Tibial nerve (tissue), 4 donors: ENCODE measurements around the gene TMEM131L. TPM values are rescaled to one million over a fixed set of nuclear protein-coding genes. Genes with fewer than 3 reads are reported as not detected.

Experiments used
- DNase-seq, 2 donors: peaks; one replicate each; pipeline ENCODE4 v3.0.0-alpha.2; 2019; ENCODE audit warnings: low spot score in 2 of 2
- H3K27ac ChIP-seq, 4 donors: fragments of 200-600 bp; sonication (generic) in 3 of 4; one replicate each; pipeline ENCODE4 v1.5.1; 2017 to 2019; ENCODE audit warnings: mild to moderate bottlenecking in 1 of 4
- H3K27me3 ChIP-seq, 2 donors: fragments of 200-600 bp; sonication (generic) in 1 of 2; one replicate each; pipeline versions ENCODE4 v1.5.1 to v1.6.0; 2017 to 2019
- H3K36me3 ChIP-seq, 3 donors: fragments of 200-600 bp; sonication (generic); one replicate each; pipeline ENCODE4 v1.5.1; 2018 to 2019
- H3K4me1 ChIP-seq, 4 donors: fragments of 200-600 bp; sonication (generic) in 3 of 4; one replicate each; pipeline ENCODE4 v1.5.1; 2017 to 2019
- H3K4me3 ChIP-seq, 4 donors: fragments of 200-600 bp; sonication (generic) in 3 of 4; one replicate each; pipeline ENCODE4 v1.5.1; 2017 to 2019; ENCODE audit warnings: mild to moderate bottlenecking in 1 of 4, moderate library complexity in 1 of 4
- H3K9me3 ChIP-seq, 4 donors: fragments of 200-600 bp; sonication (generic) in 3 of 4; one replicate each; pipeline ENCODE4 v1.5.1; 2017 to 2019
- CTCF ChIP-seq, 5 experiments: fragments of 200-600 bp in 3 of 5; fragments of 450-650 bp in 2 of 5; sonication (generic) in 3 of 5; IDR thresholded peaks; one replicate each; pipeline ENCODE4 v1.5.1; 2016 to 2019; ENCODE audit warnings: antibody characterized with exemption in 5 of 5, mild to moderate bottlenecking in 3 of 5, moderate library complexity in 2 of 5
- EP300 ChIP-seq, 2 donors: sonication (generic); formaldehyde crosslinking; IDR thresholded peaks; one replicate each; pipeline ENCODE4 v1.6.1; 2017; ENCODE audit warnings: antibody characterized with exemption in 2 of 2, mild to moderate bottlenecking in 1 of 2
- POLR2A ChIP-seq, 2 donors: fragments of 450-650 bp; IDR thresholded peaks; one replicate each; pipeline ENCODE4 v1.6.1; 2017; ENCODE audit warnings: antibody characterized with exemption in 2 of 2, mild to moderate bottlenecking in 2 of 2, moderate library complexity in 2 of 2
- WGBS, 2 donors: methylation state at CpG; one replicate each; pipeline ENCODE4 v1.1.5; 2018; 5-methylcytosine and 5-hydroxymethylcytosine counted together
- total RNA-seq, 4 donors: library from RNA; depleted of rRNA; stranded (reverse); fragments of >200 nt; gene quantifications; one replicate each; pipeline ENCODE4 v1.1.0, GENCODE V29; 2016

TMEM131L gene
- total RNA-seq, 4 donors from 2014 or later, result 8.7 to 19.9 (median 12.1) TPM

GRCh38 chr4:153679486-153679885 lies 213.3 kb downstream of the TMEM131L start:
- peak in 1 of 2 donors; percentile 38 for DNase-seq
- peaks cover 0 to 14% (median under 1%) of the 10 kb centered on the region in 4 donors for H3K4me1 ChIP-seq
- no peak overlapping the region for H3K4me3 ChIP-seq
- peaks cover 0 to 19% (median 0%) of the 10 kb centered on the region in 4 donors for H3K9me3 ChIP-seq
- H3K27ac ChIP-seq, result no peak overlapping the region
- TF ChIP-seq POLR2A (IDR thresholded peaks at IDR 0.05) (no peak), EP300 (IDR thresholded peaks at IDR 0.05) (no peak), CTCF (IDR thresholded peaks at IDR 0.05) (no peak)
- H3K27me3 ChIP-seq, result peaks cover 0 to 6% of the 10 kb centered on the region in 2 donors
- H3K36me3 ChIP-seq, result no peaks in the 10 kb centered on the region
- WGBS, 2 donors, result 72 to 93% methylated on average over 5 of the region's 6 CpGs

GRCh38 chr4:153683763-153684181 lies 217.6 kb downstream of the TMEM131L start:
- peaks cover 0 to 21% (median 4%) of the 10 kb centered on the region in 4 donors for H3K4me1 ChIP-seq
- no peak for DNase-seq
- peaks cover 0 to 16% of the 10 kb centered on the region in 2 donors for H3K27me3 ChIP-seq
- peaks cover 0 to 11% (median 0%) of the 10 kb centered on the region in 3 donors for H3K36me3 ChIP-seq
- peaks cover 0 to 11% (median 0%) of the 10 kb centered on the region in 4 donors for H3K9me3 ChIP-seq
- H3K27ac ChIP-seq, result peak overlapping the region in 1 of 4 donors; percentile 74
- 12 to 13% methylated on average over 20 to 27 of the region's 27 CpGs for WGBS, 2 donors
- H3K4me3 ChIP-seq, result peak overlapping the region; percentile 29 to 66 (median 50)
- TF ChIP-seq EP300 (IDR thresholded peaks at IDR 0.05), result no peak
- TF ChIP-seq CTCF (IDR thresholded peaks at IDR 0.05), result no peak
- TF ChIP-seq POLR2A (IDR thresholded peaks at IDR 0.05), result no peak

GRCh38 chr4:153684182-153684970 lies 218.2 kb downstream of the TMEM131L start, which contains the start of gene TLR2:
TLR2 (plus strand) TSS chr4:153684280; CDS start chr4:153702908, 18,628 bp downstream.
- H3K4me3 ChIP-seq, result peak within 1 kb of the TSS; percentile 29 to 66 (median 50)
- H3K9me3 ChIP-seq, result peaks cover 0 to 17% (median 0%) of the 10 kb centered on the region in 4 donors
- H3K36me3 ChIP-seq, result peaks cover 0 to 13% (median 0%) of the 10 kb centered on the region in 3 donors
- DNase-seq, result peak; percentile 25 to 46
- H3K4me1 ChIP-seq, result peaks cover 0 to 21% (median 4%) of the 10 kb centered on the region in 4 donors
- no peak for TF ChIP-seq POLR2A (IDR thresholded peaks at IDR 0.05)
- TF ChIP-seq EP300 (IDR thresholded peaks at IDR 0.05), result peak in 1 of 2 donors; percentile 47
- peak in 1 of 5 experiments; percentile 8 for TF ChIP-seq CTCF (IDR thresholded peaks at IDR 0.05)
- peak within 1 kb of the TSS in 3 of 4 donors; percentile 47 to 74 (median 67) for H3K27ac ChIP-seq
- 0 to 2% methylated on average over 33 to 44 of the region's 75 CpGs for WGBS, 2 donors
- H3K27me3 ChIP-seq, result peaks cover 0 to 16% of the 10 kb centered on the region in 2 donors

- WGBS, 2 donors, result 14 to 25% methylated on average over 5 to 9 of the region's 9 CpGs
- no peak for DNase-seq
- H3K4me3 ChIP-seq, result peak overlapping the region; percentile 29 to 66 (median 50)
- H3K27me3 ChIP-seq, result peaks cover 0 to 16% of the 10 kb centered on the region in 2 donors
- H3K9me3 ChIP-seq, result peaks cover 0 to 23% (median 0%) of the 10 kb centered on the region in 4 donors
- peaks cover 0 to 21% (median 4%) of the 10 kb centered on the region in 4 donors for H3K4me1 ChIP-seq
- H3K27ac ChIP-seq, result peak overlapping the region in 3 of 4 donors; percentile 47 to 74 (median 67)
- peaks cover 0 to 13% (median 0%) of the 10 kb centered on the region in 3 donors for H3K36me3 ChIP-seq
- TF ChIP-seq CTCF (IDR thresholded peaks at IDR 0.05) (no peak), POLR2A (IDR thresholded peaks at IDR 0.05) (no peak), EP300 (IDR thresholded peaks at IDR 0.05) (no peak)
These were observed 218.8 kb downstream of the TMEM131L start for GRCh38 chr4:153684971-153685371.

Other genes starting within 250 kb of the TMEM131L start
- 1 to 10 TPM in 1 of 4 donors, under 1 TPM in 1, not detected in 2; 0.66 to 2.1 TPM for gene MND1, start 121.7 kb upstream of the TMEM131L start, total RNA-seq
- gene TLR2, start 217.9 kb downstream of the TMEM131L start, total RNA-seq, result 10 to 100 TPM; 25.1 to 44.6 (median 36.3) TPM